Endothelial cell of umbilical vein (primary cell): ENCODE data around the gene GAD2. TPM values are rescaled to one million over a fixed set of nuclear protein-coding genes. Genes with fewer than 3 reads are reported as not detected.

Experiments used
- BruUV-seq: library from RNA; stranded (reverse); fragments of 400-500 nt; replicated peaks from 2 replicates; lab custom pipeline; 2021; lab: Mats Ljungman, UMichigan
- CTCF ChIA-PET: fragments of 300-600, 350-600 bp; sonication (Branson Sonifier 250); formaldehyde crosslinking; loops from one replicate; lab custom pipeline; 2021; ENCODE audit warnings: antibody characterized with exemption, inconsistent platforms; lab: Charles Lee
- POLR2A ChIA-PET: fragments of 300-600, 350-600 bp; sonication (Branson Sonifier 250); formaldehyde crosslinking; loops from one replicate; lab custom pipeline; 2021; ENCODE audit warnings: antibody characterized with exemption, inconsistent platforms; lab: Charles Lee
- DNase-seq: peaks from one replicate; pipeline ENCODE4 v3.0.0-alpha.2; 2011; ENCODE audit warnings: low read depth, low spot score
- FAIRE-seq: peaks from 2 replicates; lab custom pipeline; 2011; peaks lifted over from hg19 to GRCh38; lab: Jason Lieb, UNC
- H2AFZ ChIP-seq: 2 replicates; pipeline ENCODE4 v1.6.0; 2012; ENCODE audit warnings: low read depth, low read length, control low read depth, inconsistent platforms
- H3K27ac ChIP-seq: 2 replicates; pipeline ENCODE4 v1.5.1; 2011; ENCODE audit warnings: low read depth, mild to moderate bottlenecking, control low read depth, low read length, moderate library complexity; ENCODE audit not compliant: insufficient read depth
- H3K27me3 ChIP-seq, 2 experiments: 2 replicates each; pipeline versions ENCODE4 v1.6.0 to v1.6.1; 2011; ENCODE audit warnings: low read length in 2 of 2, mixed read lengths in 1 of 2; ENCODE audit not compliant: control insufficient read depth in 2 of 2, insufficient read depth in 2 of 2
- H3K36me3 ChIP-seq, 2 experiments: 2 replicates in 1 of 2; 3 replicates in 1 of 2; pipeline ENCODE4 v1.5.1; 2011; ENCODE audit warnings: low read length in 2 of 2, mild to moderate bottlenecking in 1 of 2, moderate library complexity in 1 of 2; ENCODE audit not compliant: control insufficient read depth in 2 of 2, insufficient read depth in 2 of 2; ENCODE audit errors: extremely low read depth in 1 of 2
- H3K4me1 ChIP-seq: 3 replicates; pipeline ENCODE4 v1.5.1; 2011; ENCODE audit warnings: mild to moderate bottlenecking, low read length; ENCODE audit not compliant: control insufficient read depth, insufficient read depth; ENCODE audit errors: extremely low read depth
- H3K4me2 ChIP-seq: 2 replicates; pipeline ENCODE4 v1.6.1; 2011; ENCODE audit warnings: low read length, control low read depth, mixed read lengths; ENCODE audit not compliant: insufficient read depth
- H3K4me3 ChIP-seq, 3 experiments: fragments of 200-600 bp in 1 of 3; sonication (generic), shearing (Covaris generic) in 1 of 3; replicated peaks in 1 of 3; 2 replicates each; pipeline ENCODE4 v1.5.1; 2011 to 2016; ENCODE audit warnings: control low read depth in 3 of 3, low read length in 3 of 3, mild to moderate bottlenecking in 2 of 3, inconsistent platforms in 1 of 3, low read depth in 1 of 3, moderate library complexity in 1 of 3; ENCODE audit not compliant: insufficient read depth in 1 of 3
- H3K79me2 ChIP-seq: 2 replicates; pipeline ENCODE4 v1.6.0; 2012; ENCODE audit warnings: low read length, inconsistent platforms; ENCODE audit not compliant: control insufficient read depth, insufficient read depth
- H3K9ac ChIP-seq: replicated peaks from 2 replicates; pipeline ENCODE3; 2011; ENCODE audit warnings: low read length, control low read depth; ENCODE audit not compliant: insufficient read depth; ENCODE audit errors: extremely low read depth
- H3K9me1 ChIP-seq: replicated peaks from 3 replicates; pipeline ENCODE4 v1.6.0; 2011; ENCODE audit warnings: mild to moderate bottlenecking, low read length; ENCODE audit not compliant: control insufficient read depth, insufficient read depth; ENCODE audit errors: extremely low read depth
- H3K9me3 ChIP-seq: replicated peaks from 2 replicates; pipeline ENCODE4 v1.5.1; 2012; ENCODE audit warnings: low read length, inconsistent platforms; ENCODE audit not compliant: control insufficient read depth, insufficient read depth
- H4K20me1 ChIP-seq: replicated peaks from 2 replicates; pipeline ENCODE3; 2011; ENCODE audit warnings: mild to moderate bottlenecking, low read length; ENCODE audit not compliant: control insufficient read depth, insufficient read depth; ENCODE audit errors: extremely low read depth
- EZH2 ChIP-seq: IDR thresholded peaks from 2 replicates; pipeline ENCODE4 v1.6.1; 2012; ENCODE audit warnings: borderline replicate concordance, low read depth, mild to moderate bottlenecking, moderate library complexity, low read length, inconsistent platforms; ENCODE audit not compliant: severe bottlenecking
- FOS ChIP-seq: IDR thresholded peaks from 2 replicates; pipeline ENCODE4 v1.6.1; 2011; ENCODE audit warnings: mild to moderate bottlenecking, low read length, moderate library complexity, borderline replicate concordance; ENCODE audit not compliant: insufficient read depth
- GATA2 ChIP-seq: IDR thresholded peaks from 2 replicates; pipeline ENCODE4 v1.7.0; 2011; ENCODE audit warnings: low read depth, mild to moderate bottlenecking, moderate library complexity, mixed read lengths, low read length; ENCODE audit not compliant: insufficient read length, insufficient read depth
- JUN ChIP-seq: IDR thresholded peaks from 2 replicates; pipeline ENCODE4 v1.6.1; 2011; ENCODE audit warnings: borderline replicate concordance, low read depth; ENCODE audit not compliant: insufficient read length, insufficient read depth
- MYC ChIP-seq: IDR thresholded peaks from one replicate; pipeline ENCODE4 v1.6.1; 2011; ENCODE audit warnings: mild to moderate bottlenecking, low read depth, low read length
- POLR2A ChIP-seq: IDR thresholded peaks from 2 replicates; pipeline ENCODE4 v1.6.1; 2012; ENCODE audit warnings: low read depth, mild to moderate bottlenecking, control low read depth, low read length
- POLR2AphosphoS5 ChIP-seq: IDR thresholded peaks from 2 replicates; pipeline ENCODE4 v1.6.1; 2012; ENCODE audit warnings: low read depth, mild to moderate bottlenecking, control low read depth, low read length, moderate library complexity; ENCODE audit not compliant: insufficient read depth
- dilution Hi-C: fragments of 300-500 bp; cut with MboI; formaldehyde crosslinking; loops from one replicate; pipeline ENCODE4 v1.15.0; 2019; ENCODE audit warnings: low sequenced_read_pairs; ENCODE audit not compliant: extremely low pct_ligation_motif_present
- intact Hi-C: fragments of 100-400 bp; cut with micrococcal nuclease; formaldehyde crosslinking; loops from one replicate; pipeline ENCODE4 v1.10.0; 2022
- polyA plus RNA-seq, 4 experiments: library from polyadenylated mRNA; depleted of rRNA in 3 of 4; stranded (reverse) in 3 of 4; unstranded in 1 of 4; fragments of >200 nt; gene quantifications; 2 replicates each; pipeline versions ENCODE4 v1.2.1 to v1.2.3, GENCODE V29; 2011 to 2012; ENCODE audit warnings: missing spikeins in 1 of 4
- total RNA-seq: library from RNA; stranded (reverse); gene quantifications from 2 replicates; pipeline ENCODE4 v1.2.3, GENCODE V29; 2021
- TF ChIP-seq, protein P1 (sequence below), 2 donors: IDR thresholded peaks; 1 replicate in 1 of 2; 2 replicates in 1 of 2; pipeline ENCODE4 v1.5.1; 2011; ENCODE audit warnings: low read length in 2 of 2, mild to moderate bottlenecking in 2 of 2, moderate library complexity in 2 of 2, control low read depth in 1 of 2, inconsistent platforms in 1 of 2, low read depth in 1 of 2; ENCODE audit not compliant: insufficient read depth in 1 of 2; ENCODE audit errors: extremely low read depth in 1 of 2
- TF ChIP-seq, protein P2 (sequence below): IDR thresholded peaks from 2 replicates; pipeline ENCODE4 v1.6.1; 2011; ENCODE audit not compliant: insufficient read depth, insufficient read length

GAD2 gene
- total and polyA plus RNA-seq, 2 donors (not counting 3 experiments of a cell fraction or from before 2014, with no cell fraction given): not detected

DNA sequence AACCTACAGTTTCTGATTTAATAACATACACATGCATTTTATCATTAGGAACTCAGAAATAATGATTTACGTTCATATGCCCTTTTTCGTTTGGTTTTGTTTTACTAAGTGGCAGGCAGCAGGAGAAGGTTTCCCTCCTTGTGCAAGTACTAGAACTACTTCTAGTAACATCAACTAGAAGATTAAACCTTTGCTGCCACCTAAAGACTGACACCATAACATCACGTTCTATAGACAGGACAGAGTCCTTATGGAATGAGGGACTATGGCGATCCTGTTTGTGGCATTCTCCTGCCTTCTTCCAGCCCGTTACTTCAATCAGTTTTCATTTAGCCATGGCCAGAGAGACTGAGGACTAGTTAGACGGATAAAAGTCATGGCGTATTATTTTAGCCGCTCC lies 53.2 kb downstream of the GAD2 start:
- Histone ChIP-seq H4K20me1 (no peaks in the 10 kb centered on the region), H3K4me2 (no peak overlapping the region), H3K9me3 (no peaks in the 10 kb centered on the region), H3K4me3 (no peak overlapping the region), H3K27ac (no peak overlapping the region), H3K27me3 (no peaks in the 10 kb centered on the region), H3K79me2 (no peaks in the 10 kb centered on the region), H3K9ac (no peak overlapping the region), H2AFZ (no peak overlapping the region), H3K4me1 (no peaks in the 10 kb centered on the region), H3K36me3 (no peaks in the 10 kb centered on the region), H3K9me1 (no peaks in the 10 kb centered on the region)
- CTCF ChIA-PET: no interaction called here
- dilution Hi-C loops (no loop called here), intact Hi-C loops (no loop called here)
- DNase-seq (no peak), FAIRE-seq (no peak)
- no TSS peak for BruUV-seq
- POLR2A ChIA-PET: no interaction called here
- TF ChIP-seq POLR2A (no peak), EZH2 (no peak), FOS (no peak), POLR2AphosphoS5 (no peak)

DNA sequence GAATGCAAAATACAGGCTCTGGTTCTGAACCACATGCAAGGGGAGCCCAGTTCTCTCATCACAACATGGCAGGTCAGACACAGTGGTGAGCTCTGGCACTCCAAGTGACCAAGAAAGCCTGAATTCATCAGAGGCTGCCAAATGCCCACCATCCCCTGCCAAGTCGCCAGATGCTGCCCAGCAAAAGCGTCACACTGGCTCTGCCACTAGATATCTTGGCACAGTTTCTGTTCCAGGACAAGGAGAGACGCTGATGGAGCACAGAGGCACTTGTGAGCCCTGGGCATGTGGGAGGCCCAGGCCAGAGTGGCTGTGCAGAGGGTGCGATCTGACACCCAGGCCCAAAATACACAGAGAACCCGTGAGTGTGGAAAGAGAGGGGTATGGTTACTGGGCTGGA lies 57.8 kb downstream of the GAD2 start:
- Histone ChIP-seq H3K4me1 (no peaks in the 10 kb centered on the region), H2AFZ (no peak overlapping the region), H3K9ac (no peak overlapping the region), H3K79me2 (no peaks in the 10 kb centered on the region), H3K27me3 (no peaks in the 10 kb centered on the region), H3K4me2 (no peak overlapping the region), H3K9me3 (peaks cover 2% of the 10 kb centered on the region), H3K9me1 (no peaks in the 10 kb centered on the region), H4K20me1 (no peaks in the 10 kb centered on the region), H3K4me3 (no peak overlapping the region), H3K36me3 (no peaks in the 10 kb centered on the region), H3K27ac (no peak overlapping the region)
- ChIA-PET CTCF (no interaction called here), POLR2A (no interaction called here)
- intact Hi-C loops (no loop called here), dilution Hi-C loops (no loop called here)
- no peak for TF ChIP-seq POLR2AphosphoS5
- no peak for TF ChIP-seq EZH2
- no peak for TF ChIP-seq GATA2
- TF ChIP-seq, protein P1, sequence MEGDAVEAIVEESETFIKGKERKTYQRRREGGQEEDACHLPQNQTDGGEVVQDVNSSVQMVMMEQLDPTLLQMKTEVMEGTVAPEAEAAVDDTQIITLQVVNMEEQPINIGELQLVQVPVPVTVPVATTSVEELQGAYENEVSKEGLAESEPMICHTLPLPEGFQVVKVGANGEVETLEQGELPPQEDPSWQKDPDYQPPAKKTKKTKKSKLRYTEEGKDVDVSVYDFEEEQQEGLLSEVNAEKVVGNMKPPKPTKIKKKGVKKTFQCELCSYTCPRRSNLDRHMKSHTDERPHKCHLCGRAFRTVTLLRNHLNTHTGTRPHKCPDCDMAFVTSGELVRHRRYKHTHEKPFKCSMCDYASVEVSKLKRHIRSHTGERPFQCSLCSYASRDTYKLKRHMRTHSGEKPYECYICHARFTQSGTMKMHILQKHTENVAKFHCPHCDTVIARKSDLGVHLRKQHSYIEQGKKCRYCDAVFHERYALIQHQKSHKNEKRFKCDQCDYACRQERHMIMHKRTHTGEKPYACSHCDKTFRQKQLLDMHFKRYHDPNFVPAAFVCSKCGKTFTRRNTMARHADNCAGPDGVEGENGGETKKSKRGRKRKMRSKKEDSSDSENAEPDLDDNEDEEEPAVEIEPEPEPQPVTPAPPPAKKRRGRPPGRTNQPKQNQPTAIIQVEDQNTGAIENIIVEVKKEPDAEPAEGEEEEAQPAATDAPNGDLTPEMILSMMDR (IDR thresholded peaks at IDR 0.05; ENCODE audit: extremely low read depth in 1 of 2, insufficient read depth in 1 of 2, low read depth in 1 of 2, low read length in 2 of 2): no peak
- no peak for TF ChIP-seq JUN
- no peak for TF ChIP-seq MYC
- TF ChIP-seq FOS: no peak
- TF ChIP-seq, protein P2, sequence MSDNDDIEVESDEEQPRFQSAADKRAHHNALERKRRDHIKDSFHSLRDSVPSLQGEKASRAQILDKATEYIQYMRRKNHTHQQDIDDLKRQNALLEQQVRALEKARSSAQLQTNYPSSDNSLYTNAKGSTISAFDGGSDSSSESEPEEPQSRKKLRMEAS: no peak
- BruUV-seq: no TSS peak
- DNase-seq (no peak), FAIRE-seq (no peak)
